ENCODE data around the gene GCNT2.

GCNT2 gene

GRCh38 chr6:10547809-10548208, 26.7 kb downstream of the GCNT2 start:
- no peak overlapping the region for H3K27ac Mint-ChIP-seq

GRCh38 chr6:10550764-10551163, 29.6 kb downstream of the GCNT2 start:
- Mint-ChIP-seq H3K36me3 (peaks cover 25 to 49% of the 10 kb centered on the region in 2 donors), H3K27me3 (no peaks in the 10 kb centered on the region), H3K9me3 (no peaks in the 10 kb centered on the region), H3K27ac (no peak overlapping the region), H3K4me3 (no peak overlapping the region), H3K4me1 (peaks cover 27 to 28% of the 10 kb centered on the region in 2 donors)
- ATAC-seq (replicated peaks) (no peak), DNase-seq (no peak)

More at GRCh38 chr6:10547809-10548208, 26.7 kb downstream of the GCNT2 start:
- H3K27me3 Mint-ChIP-seq, result no peaks in the 10 kb centered on the region
- H3K4me3 Mint-ChIP-seq, result no peak overlapping the region
- H3K4me1 Mint-ChIP-seq, result peaks cover 22 to 28% of the 10 kb centered on the region in 2 donors
- no peak for ATAC-seq (replicated peaks)
- peaks cover 19 to 36% of the 10 kb centered on the region in 2 donors for H3K36me3 Mint-ChIP-seq
- DNase-seq, result no peak
- no peaks in the 10 kb centered on the region for H3K9me3 Mint-ChIP-seq

- no peaks in the 10 kb centered on the region for H3K9me3 Mint-ChIP-seq
- no peak for DNase-seq
- peaks cover 37 to 57% of the 10 kb centered on the region in 2 donors for H3K36me3 Mint-ChIP-seq
- no peaks in the 10 kb centered on the region for H3K27me3 Mint-ChIP-seq
- H3K4me3 Mint-ChIP-seq, result no peak overlapping the region
- ATAC-seq (replicated peaks), result no peak
- peaks cover 27 to 32% of the 10 kb centered on the region in 2 donors for H3K4me1 Mint-ChIP-seq
- no peak overlapping the region for H3K27ac Mint-ChIP-seq
These were observed 31.2 kb downstream of the GCNT2 start for GRCh38 chr6:10552270-10552810.

- no peaks in the 10 kb centered on the region for H3K27me3 Mint-ChIP-seq
- ATAC-seq (replicated peaks), result no peak
These were observed 32.7 kb downstream of the GCNT2 start for GRCh38 chr6:10553871-10554270.

GRCh38 chr6:10554826-10555225, 33.7 kb downstream of the GCNT2 start:
- Mint-ChIP-seq H3K36me3 (peaks cover 39 to 50% of the 10 kb centered on the region in 2 donors), H3K9me3 (no peaks in the 10 kb centered on the region), H3K27me3 (no peaks in the 10 kb centered on the region), H3K4me3 (no peak overlapping the region), H3K4me1 (peaks cover 28 to 43% of the 10 kb centered on the region in 2 donors), H3K27ac (no peak overlapping the region)
- DNase-seq (no peak), ATAC-seq (replicated peaks) (no peak)

More at GRCh38 chr6:10553871-10554270, 32.7 kb downstream of the GCNT2 start:
- DNase-seq, result no peak
- H3K36me3 Mint-ChIP-seq, result peaks cover 42 to 59% of the 10 kb centered on the region in 2 donors
- no peak overlapping the region for H3K4me3 Mint-ChIP-seq
- peaks cover 30 to 39% of the 10 kb centered on the region in 2 donors for H3K4me1 Mint-ChIP-seq
- no peak overlapping the region for H3K27ac Mint-ChIP-seq
- no peaks in the 10 kb centered on the region for H3K9me3 Mint-ChIP-seq

- DNase-seq (no peak), ATAC-seq (replicated peaks) (no peak)
- H3K27ac Mint-ChIP-seq, result no peak overlapping the region
- no peaks in the 10 kb centered on the region for H3K9me3 Mint-ChIP-seq
- H3K4me3 Mint-ChIP-seq, result no peak overlapping the region
- peaks cover 38 to 52% of the 10 kb centered on the region in 2 donors for H3K36me3 Mint-ChIP-seq
- H3K4me1 Mint-ChIP-seq, result peaks cover 26 to 52% of the 10 kb centered on the region in 2 donors
- H3K27me3 Mint-ChIP-seq, result no peaks in the 10 kb centered on the region
These were observed 34.6 kb downstream of the GCNT2 start for GRCh38 chr6:10555625-10556309.

- H3K9me3 Mint-ChIP-seq, result no peaks in the 10 kb centered on the region
- H3K36me3 Mint-ChIP-seq, result peaks cover 44 to 61% of the 10 kb centered on the region in 2 donors
- no peak for ATAC-seq (replicated peaks)
- H3K27me3 Mint-ChIP-seq, result no peaks in the 10 kb centered on the region
- H3K4me3 Mint-ChIP-seq, result no peak overlapping the region
- peaks cover 32 to 60% of the 10 kb centered on the region in 2 donors for H3K4me1 Mint-ChIP-seq
- DNase-seq, result no peak
- H3K27ac Mint-ChIP-seq, result no peak overlapping the region
These were observed 35.4 kb downstream of the GCNT2 start for GRCh38 chr6:10556589-10556988.

- Mint-ChIP-seq H3K4me3 (no peak overlapping the region), H3K9me3 (no peaks in the 10 kb centered on the region), H3K27me3 (no peaks in the 10 kb centered on the region), H3K36me3 (peaks cover 46 to 64% of the 10 kb centered on the region in 2 donors), H3K4me1 (peaks cover 34 to 64% of the 10 kb centered on the region in 2 donors), H3K27ac (no peak overlapping the region)
- DNase-seq, result no peak
- no peak for ATAC-seq (replicated peaks)
These were observed 35.8 kb downstream of the GCNT2 start for GRCh38 chr6:10556992-10557391.

- Mint-ChIP-seq H3K27me3 (no peaks in the 10 kb centered on the region), H3K36me3 (peaks cover 44 to 62% of the 10 kb centered on the region in 2 donors), H3K9me3 (no peaks in the 10 kb centered on the region), H3K4me3 (no peak overlapping the region), H3K4me1 (peaks cover 35 to 63% of the 10 kb centered on the region in 2 donors), H3K27ac (no peak overlapping the region)
- ATAC-seq (replicated peaks) (no peak), DNase-seq (no peak)
These were observed 36.8 kb downstream of the GCNT2 start for GRCh38 chr6:10557913-10558312.

GRCh38 chr6:10558565-10558964, 37.4 kb downstream of the GCNT2 start:
- ATAC-seq (replicated peaks) (no peak), DNase-seq (no peak)
- Mint-ChIP-seq H3K27ac (no peak overlapping the region), H3K9me3 (no peaks in the 10 kb centered on the region), H3K4me1 (peaks cover 32 to 60% of the 10 kb centered on the region in 2 donors), H3K27me3 (no peaks in the 10 kb centered on the region), H3K4me3 (no peak overlapping the region), H3K36me3 (peaks cover 40 to 57% of the 10 kb centered on the region in 2 donors)

GRCh38 chr6:10559522-10560152, 38.5 kb downstream of the GCNT2 start:
- H3K36me3 Mint-ChIP-seq, result peaks cover 39 to 58% of the 10 kb centered on the region in 2 donors

GRCh38 chr6:10561611-10562199, 40.6 kb downstream of the GCNT2 start:
- no peak for ATAC-seq (replicated peaks)
- H3K27me3 Mint-ChIP-seq, result no peaks in the 10 kb centered on the region
- no peaks in the 10 kb centered on the region for H3K9me3 Mint-ChIP-seq
- no peak overlapping the region for H3K27ac Mint-ChIP-seq
- peaks cover 34 to 51% of the 10 kb centered on the region in 2 donors for H3K36me3 Mint-ChIP-seq
- H3K4me1 Mint-ChIP-seq, result peaks cover 17 to 51% of the 10 kb centered on the region in 2 donors
- DNase-seq, result no peak
- peak overlapping the region in 1 of 2 donors; percentile 7 for H3K4me3 Mint-ChIP-seq

More at GRCh38 chr6:10559522-10560152, 38.5 kb downstream of the GCNT2 start:
- H3K4me3 Mint-ChIP-seq, result no peak overlapping the region
- ATAC-seq (replicated peaks), result no peak
- no peaks in the 10 kb centered on the region for H3K27me3 Mint-ChIP-seq
- H3K9me3 Mint-ChIP-seq, result no peaks in the 10 kb centered on the region
- no peak overlapping the region for H3K27ac Mint-ChIP-seq
- no peak for DNase-seq
- peaks cover 31 to 60% of the 10 kb centered on the region in 2 donors for H3K4me1 Mint-ChIP-seq

GRCh38 chr6:10564975-10565673, 44.0 kb downstream of the GCNT2 start:
- H3K27ac Mint-ChIP-seq, result no peak overlapping the region
- peaks cover 21 to 37% of the 10 kb centered on the region in 2 donors for H3K4me1 Mint-ChIP-seq
- ATAC-seq (replicated peaks) (no peak), DNase-seq (no peak)
- H3K9me3 Mint-ChIP-seq, result no peaks in the 10 kb centered on the region
- H3K27me3 Mint-ChIP-seq, result no peaks in the 10 kb centered on the region
- no peak overlapping the region for H3K4me3 Mint-ChIP-seq
- peaks cover 38 to 64% of the 10 kb centered on the region in 2 donors for H3K36me3 Mint-ChIP-seq

GRCh38 chr6:10565913-10566312, 44.8 kb downstream of the GCNT2 start:
- H3K27ac Mint-ChIP-seq, result no peak overlapping the region
- ATAC-seq (replicated peaks), result no peak
- H3K9me3 Mint-ChIP-seq, result no peaks in the 10 kb centered on the region
- peaks cover 42 to 63% of the 10 kb centered on the region in 2 donors for H3K36me3 Mint-ChIP-seq
- no peak for DNase-seq
- no peaks in the 10 kb centered on the region for H3K27me3 Mint-ChIP-seq
- no peak overlapping the region for H3K4me3 Mint-ChIP-seq
- peaks cover 21 to 29% of the 10 kb centered on the region in 2 donors for H3K4me1 Mint-ChIP-seq

Data from stimulated activated naive B cell treated with anti-CD40 and anti-IgM and Interleukin-4, amounts not matched to agents 10 μg/mL and 1 μg/mL and 100 μg/mL, for 72 hours (primary cell).